MG63 (cell line): ENCODE results near the gene FAM169A. TPM values are rescaled to one million over a fixed set of nuclear protein-coding genes. Genes with fewer than 3 reads are reported as not detected.
"Not testable (repeated sequence)": the region's sequence is repeated elsewhere in the genome, so short reads cannot be mapped to it uniquely, and the experiment has no call there.

Experiments used
- DNase-seq: peaks from one replicate; pipeline ENCODE4 v3.0.0-alpha.2; 2020
- H3K27me3 ChIP-seq: fragments of 250-450 bp; sonication (Bioruptor Pico); 2 replicates; pipeline ENCODE4 v1.5.1; 2020; ENCODE audit warnings: mild to moderate bottlenecking, moderate library complexity
- H3K36me3 ChIP-seq: fragments of 250-450 bp; sonication (Bioruptor Pico); 2 replicates; pipeline ENCODE4 v1.5.1; 2020; ENCODE audit warnings: mild to moderate bottlenecking, moderate library complexity
- H3K4me3 ChIP-seq: fragments of 250-450 bp; sonication (Bioruptor Pico); 2 replicates; pipeline ENCODE4 v1.5.1; 2020; ENCODE audit warnings: mild to moderate bottlenecking, moderate library complexity
- H3K9me3 ChIP-seq: fragments of 250-450 bp; sonication (Bioruptor Pico); 2 replicates; pipeline ENCODE4 v1.5.1; 2020; ENCODE audit warnings: mild to moderate bottlenecking, moderate library complexity
- total RNA-seq: library from RNA; depleted of rRNA; stranded (reverse); fragments of >200 nt; shearing (Covaris generic); gene quantifications from 2 replicates; pipeline ENCODE4 v1.2.3, GENCODE V29; 2014; ENCODE audit warnings: low replicate concordance

FAM169A gene
- total RNA-seq, 1 experiment from 2014 or later, result 2.2 TPM

DNA sequence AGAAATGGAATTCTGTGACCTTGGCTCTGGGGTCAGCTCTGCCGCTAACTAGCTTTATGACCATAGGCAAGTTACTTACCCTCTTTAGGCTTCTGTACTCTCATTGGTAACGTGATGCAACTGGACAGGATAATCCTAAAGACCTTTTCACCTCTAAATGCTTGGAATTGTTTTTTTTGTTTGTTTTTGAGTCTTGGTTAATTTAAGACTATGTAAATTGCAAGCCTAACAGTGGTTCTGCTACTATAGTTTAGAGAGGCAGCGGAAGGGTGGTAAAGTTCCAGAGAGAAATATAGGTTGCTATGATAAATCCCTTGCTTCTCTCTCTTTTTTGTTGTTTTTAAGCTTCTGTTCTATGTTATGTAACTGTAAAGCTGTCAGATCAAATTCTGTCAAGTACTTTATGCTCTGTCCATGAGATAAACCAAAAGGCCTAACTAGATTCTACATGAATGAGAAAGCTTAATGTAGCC is 17.6 kb downstream of the FAM169A start:
- DNase-seq, result no peak
- Histone ChIP-seq H3K36me3 (no peaks in the 10 kb centered on the region), H3K27me3 (no peaks in the 10 kb centered on the region), H3K4me3 (no peak overlapping the region), H3K9me3 (no peaks in the 10 kb centered on the region)

DNA sequence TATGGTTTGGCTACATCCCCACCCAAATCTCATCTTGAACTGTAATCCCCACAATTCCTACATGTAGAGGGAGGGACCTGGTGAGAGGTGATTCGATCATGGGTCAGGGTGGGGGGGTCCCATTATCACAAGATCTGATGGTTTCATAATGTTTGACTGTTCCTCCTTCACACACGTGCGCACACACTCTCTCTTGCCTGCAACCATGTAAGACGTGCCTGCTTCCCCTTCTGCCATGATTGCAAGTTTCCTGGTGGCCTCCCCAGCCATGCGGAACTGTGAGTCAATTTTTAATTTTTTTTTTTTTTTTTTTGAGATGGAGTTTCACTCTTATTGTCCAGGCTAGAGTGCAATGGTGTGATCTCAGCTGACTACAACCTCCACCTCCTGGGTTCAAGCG is 27.0 kb downstream of the FAM169A start:
- Histone ChIP-seq H3K27me3 (no peaks in the 10 kb centered on the region), H3K4me3 (no peak overlapping the region), H3K9me3 (no peaks in the 10 kb centered on the region), H3K36me3 (no peaks in the 10 kb centered on the region)
- DNase-seq, result no peak

GRCh38 chr5:74838262-74838661 is 27.9 kb downstream of the FAM169A start:
- H3K36me3 ChIP-seq, result no peaks in the 10 kb centered on the region
- DNase-seq, result no peak
- no peak overlapping the region for H3K4me3 ChIP-seq
- H3K27me3 ChIP-seq, result no peaks in the 10 kb centered on the region
- no peaks in the 10 kb centered on the region for H3K9me3 ChIP-seq

DNA sequence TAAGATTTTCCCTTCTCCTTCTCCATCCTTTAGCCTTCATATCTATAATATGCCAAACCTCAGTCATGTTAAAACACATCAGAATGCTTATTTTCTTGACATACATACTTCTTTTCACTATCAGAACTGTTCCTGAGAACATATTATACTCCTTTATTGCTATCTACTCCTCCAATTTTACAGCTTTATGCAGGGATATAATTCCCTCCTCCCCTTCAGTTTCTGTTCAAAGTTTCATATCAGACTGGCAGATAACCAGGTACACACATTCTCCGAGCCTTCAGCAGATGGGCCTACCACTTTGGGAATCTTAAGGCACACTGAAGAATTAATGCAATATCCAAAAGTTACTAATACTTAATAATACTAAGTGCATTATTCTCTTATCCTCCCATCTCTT is 29.1 kb downstream of the FAM169A start:
- no peak for DNase-seq
- Histone ChIP-seq H3K9me3 (no peaks in the 10 kb centered on the region), H3K36me3 (no peaks in the 10 kb centered on the region), H3K27me3 (no peaks in the 10 kb centered on the region), H3K4me3 (no peak overlapping the region)

DNA sequence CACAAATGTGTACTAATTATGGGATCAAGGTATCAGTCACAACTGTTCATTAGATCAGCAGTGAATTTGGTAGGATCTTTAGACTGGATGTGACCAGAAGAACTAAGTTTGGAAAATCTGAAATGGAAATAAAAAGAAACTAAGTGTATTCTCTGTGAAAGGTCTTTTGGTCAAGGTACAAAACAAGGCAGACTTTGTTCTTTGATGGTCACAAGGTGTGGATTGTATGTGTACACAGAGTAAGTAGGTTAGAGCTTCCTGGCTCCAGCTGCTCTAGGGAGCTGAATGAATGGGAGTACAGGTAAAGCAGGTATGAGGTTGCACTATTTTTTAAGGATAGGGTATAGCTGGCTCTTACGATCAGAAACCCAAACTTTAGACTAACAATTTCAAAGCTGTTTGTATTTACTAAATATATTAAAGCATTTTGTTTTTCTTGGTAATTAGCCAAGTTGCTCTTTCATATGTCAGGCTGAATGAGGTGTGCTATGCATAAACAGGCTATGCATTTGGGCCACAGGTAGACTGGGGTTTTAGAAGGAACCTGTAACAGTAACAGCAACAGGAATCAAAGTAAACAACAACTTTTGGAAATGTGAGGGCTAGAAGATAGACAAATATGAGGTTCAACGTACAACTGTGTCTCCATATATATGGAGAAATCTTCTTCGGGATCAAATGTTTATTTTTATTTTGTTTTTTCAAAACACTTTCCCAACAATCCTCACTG is 32.5 kb downstream of the FAM169A start:
- Histone ChIP-seq H3K4me3 (no peak overlapping the region), H3K27me3 (no peaks in the 10 kb centered on the region), H3K9me3 (no peaks in the 10 kb centered on the region), H3K36me3 (no peaks in the 10 kb centered on the region)
- no peak for DNase-seq

DNA sequence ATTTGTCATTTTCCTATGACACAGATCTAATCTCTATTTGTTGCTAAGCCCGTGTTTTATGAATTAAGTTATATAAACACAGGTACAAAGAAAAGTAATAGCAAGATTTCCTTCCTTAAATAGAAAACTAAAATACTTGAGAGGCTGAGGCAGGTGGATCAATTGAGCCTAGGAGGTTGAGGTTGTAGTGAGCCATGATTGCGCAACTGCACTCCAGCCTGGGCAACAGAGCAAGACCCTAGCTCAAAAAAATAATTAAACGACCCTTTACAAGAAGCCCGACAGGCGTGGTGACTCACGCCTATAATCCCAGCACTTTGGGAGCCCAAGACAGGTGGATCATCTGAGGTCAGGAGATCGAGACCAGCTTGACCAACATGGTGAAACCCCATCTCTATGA is 36.8 kb downstream of the FAM169A start:
- Histone ChIP-seq H3K27me3 (no peaks in the 10 kb centered on the region), H3K9me3 (no peaks in the 10 kb centered on the region), H3K4me3 (no peak overlapping the region), H3K36me3 (no peaks in the 10 kb centered on the region)
- no peak for DNase-seq

DNA sequence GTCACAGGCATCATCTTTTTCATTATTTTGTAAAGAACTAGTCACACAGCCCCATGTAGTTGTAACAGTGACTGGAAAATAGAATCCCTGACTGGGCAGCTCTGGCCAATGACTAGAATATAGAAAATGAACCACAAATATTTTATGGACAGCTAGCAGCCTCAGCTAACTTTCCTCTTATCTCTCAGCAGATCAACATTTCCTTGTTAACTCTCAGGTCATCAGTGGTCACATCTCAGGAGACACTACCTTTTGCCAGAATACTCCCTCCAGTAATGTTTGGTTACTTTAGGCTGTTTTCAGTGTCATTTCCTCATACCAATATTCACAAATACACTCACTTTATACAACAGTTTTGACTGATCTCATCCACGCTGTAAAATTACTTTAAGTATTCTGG is 43.9 kb downstream of the FAM169A start:
- DNase-seq, result no peak
- no peak overlapping the region for H3K4me3 ChIP-seq
- no peaks in the 10 kb centered on the region for H3K36me3 ChIP-seq

DNA sequence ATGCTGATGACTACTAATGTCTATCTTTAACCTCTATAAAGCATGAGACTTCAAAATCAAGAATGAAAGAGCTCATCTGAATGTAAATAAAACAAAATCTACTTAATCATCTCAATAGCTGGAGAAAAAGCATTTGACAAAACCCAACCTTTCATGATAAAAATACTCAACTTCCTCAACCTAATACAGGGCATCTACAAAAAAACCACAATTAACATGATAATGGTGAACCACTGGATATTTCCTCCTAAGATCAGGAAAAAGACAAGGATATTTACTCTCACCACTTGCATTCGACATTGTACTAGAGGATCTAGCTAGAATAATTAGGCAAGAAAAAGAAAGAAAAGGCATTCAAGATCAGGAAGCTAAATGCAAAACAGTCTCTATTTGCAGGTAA is 49.3 kb downstream of the FAM169A start:
- Histone ChIP-seq H3K36me3 (no peaks in the 10 kb centered on the region), H3K27me3 (no peaks in the 10 kb centered on the region), H3K4me3 (no peak overlapping the region), H3K9me3 (no peaks in the 10 kb centered on the region)
- DNase-seq, result no peak

More for the DNA sequence above, 43.9 kb downstream of the FAM169A start:
- Histone ChIP-seq H3K9me3 (no peaks in the 10 kb centered on the region), H3K27me3 (no peaks in the 10 kb centered on the region)

- Histone ChIP-seq H3K4me3 (no peak overlapping the region), H3K9me3 (no peaks in the 10 kb centered on the region), H3K36me3 (no peaks in the 10 kb centered on the region), H3K27me3 (no peaks in the 10 kb centered on the region)
- DNase-seq, result peak; percentile 58
Measured at GRCh38 chr5:74810915-74811314, 55.3 kb downstream of the FAM169A start.

- no peak for DNase-seq
- H3K27me3 ChIP-seq, result no peaks in the 10 kb centered on the region
- no peaks in the 10 kb centered on the region for H3K36me3 ChIP-seq
- no peak overlapping the region for H3K4me3 ChIP-seq
- no peaks in the 10 kb centered on the region for H3K9me3 ChIP-seq
Measured at GRCh38 chr5:74801941-74802340, 64.2 kb downstream of the FAM169A start.

DNA sequence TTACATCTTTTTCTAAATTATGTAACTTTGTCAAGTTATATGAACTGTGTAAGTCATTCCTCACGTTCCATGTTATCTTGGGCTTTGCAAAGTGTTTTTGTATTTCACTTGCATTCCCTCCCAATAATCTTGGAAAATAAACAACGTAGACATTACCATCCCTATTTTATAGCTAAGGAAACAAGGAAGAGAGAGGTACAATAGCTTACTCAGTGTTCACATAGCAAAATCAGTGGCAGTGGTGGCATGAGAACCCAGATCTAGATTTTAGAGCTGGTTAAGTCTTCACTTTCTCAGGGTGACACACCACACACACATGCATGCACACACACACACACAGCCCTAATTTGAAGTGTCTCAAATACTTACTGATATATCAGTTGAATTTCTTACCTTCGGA is 65.0 kb downstream of the FAM169A start:
- no peaks in the 10 kb centered on the region for H3K27me3 ChIP-seq
- no peak overlapping the region for H3K4me3 ChIP-seq
- H3K9me3 ChIP-seq, result no peaks in the 10 kb centered on the region
- H3K36me3 ChIP-seq, result no peaks in the 10 kb centered on the region
- DNase-seq, result no peak

DNA sequence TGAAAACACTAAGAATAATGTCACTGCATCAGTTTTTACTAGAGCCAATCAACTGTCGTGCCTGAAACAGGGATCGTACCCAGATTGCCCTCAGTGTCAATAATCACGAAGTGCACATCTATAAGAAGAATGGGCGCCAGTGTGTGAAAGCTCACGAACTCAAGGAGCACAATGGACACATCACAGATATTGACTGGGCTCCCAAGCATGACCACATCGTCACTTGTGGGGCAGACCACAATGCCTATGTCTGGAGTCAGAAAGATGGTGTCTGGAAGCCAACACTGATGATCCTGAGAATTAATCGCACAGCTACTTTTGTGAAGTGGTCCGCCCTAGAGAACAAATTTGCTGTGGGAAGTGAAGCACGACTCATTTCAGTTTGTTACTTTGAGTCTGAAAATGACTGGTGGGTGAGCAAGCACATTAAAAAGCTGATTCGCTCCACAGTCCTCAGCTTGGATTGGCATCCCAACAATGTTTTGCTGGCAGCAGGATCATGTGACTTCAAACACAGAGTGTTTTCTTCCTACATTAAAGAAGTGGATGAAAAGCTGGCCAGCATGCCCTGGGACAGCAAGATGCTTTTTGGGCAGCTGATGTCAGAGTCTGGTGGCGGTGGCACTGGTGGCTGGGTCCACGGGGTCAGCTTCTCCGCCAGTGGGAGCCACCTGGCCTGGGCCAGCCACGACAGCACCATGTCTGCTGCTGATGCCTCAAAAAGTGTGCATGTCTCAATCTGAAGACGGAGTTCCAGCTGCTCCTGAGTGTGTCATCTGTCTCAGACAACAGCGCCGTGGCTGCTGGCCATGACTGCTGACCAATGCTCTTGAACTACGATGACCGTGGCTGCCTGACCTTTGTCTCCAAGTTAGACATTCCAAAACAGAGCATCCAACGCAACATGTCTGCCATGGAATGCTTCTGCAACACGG is 66.9 kb downstream of the FAM169A start:
- Histone ChIP-seq H3K4me3 (no peak overlapping the region), H3K36me3 (no peaks in the 10 kb centered on the region), H3K27me3 (no peaks in the 10 kb centered on the region), H3K9me3 (no peaks in the 10 kb centered on the region)
- DNase-seq, result peak; percentile 28

DNA sequence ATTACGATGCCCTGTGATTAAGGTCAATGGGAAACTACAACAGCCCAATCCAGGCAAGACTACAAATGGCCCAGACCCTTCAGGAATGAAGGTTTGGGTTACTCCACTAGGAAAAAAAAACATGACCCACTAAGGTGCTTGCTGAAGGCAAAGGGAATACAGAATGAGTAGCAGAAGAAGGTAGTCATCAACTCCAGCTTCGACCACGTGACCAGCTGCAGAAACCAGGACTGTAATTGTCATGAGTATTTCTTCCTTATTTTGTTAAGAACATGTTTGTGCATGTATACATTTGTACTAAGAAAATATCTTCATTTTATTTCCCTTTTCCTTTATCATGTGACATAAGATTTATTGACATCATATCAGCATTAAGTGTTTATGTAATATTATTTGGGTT is 74.5 kb downstream of the FAM169A start:
- DNase-seq, H3K27me3 ChIP-seq, H3K9me3 ChIP-seq, H3K4me3 ChIP-seq, H3K36me3 ChIP-seq: not testable (repeated sequence)

- Histone ChIP-seq H3K9me3 (no peaks in the 10 kb centered on the region), H3K4me3 (no peak overlapping the region), H3K36me3 (no peaks in the 10 kb centered on the region), H3K27me3 (no peaks in the 10 kb centered on the region)
- DNase-seq, result no peak
Measured at GRCh38 chr5:74787424-74787823, 78.8 kb downstream of the FAM169A start.

DNA sequence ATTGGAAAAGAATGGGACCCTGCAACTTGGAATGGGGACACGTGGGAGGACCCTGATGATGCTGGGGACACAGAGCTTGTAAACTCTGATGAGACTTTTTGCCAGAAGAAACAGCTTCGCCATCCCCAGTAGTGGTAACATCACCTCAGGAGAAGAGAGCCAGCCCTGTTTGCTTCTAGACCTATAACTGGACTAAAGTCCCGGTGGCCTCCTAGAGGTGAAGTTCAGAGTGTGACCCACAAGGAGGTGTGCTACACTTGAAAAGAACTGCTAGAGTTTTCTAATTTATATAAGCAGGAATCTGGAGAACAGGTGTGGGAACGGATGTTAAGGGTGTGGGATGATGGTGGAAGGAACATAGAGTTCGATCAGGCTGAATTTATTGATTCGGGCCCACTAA is 79.3 kb downstream of the FAM169A start:
- Histone ChIP-seq H3K4me3 (no peak overlapping the region), H3K9me3 (no peaks in the 10 kb centered on the region), H3K27me3 (no peaks in the 10 kb centered on the region), H3K36me3 (no peaks in the 10 kb centered on the region)
- DNase-seq, result no peak

GRCh38 chr5:74778609-74779008 is 87.6 kb downstream of the FAM169A start:
- H3K9me3 ChIP-seq, result no peaks in the 10 kb centered on the region
- no peaks in the 10 kb centered on the region for H3K27me3 ChIP-seq
- DNase-seq, result no peak
- peaks cover 47% of the 10 kb centered on the region for H3K36me3 ChIP-seq
- no peak overlapping the region for H3K4me3 ChIP-seq

- H3K36me3 ChIP-seq, result peaks cover 75% of the 10 kb centered on the region
- no peak overlapping the region for H3K4me3 ChIP-seq
- no peaks in the 10 kb centered on the region for H3K27me3 ChIP-seq
- no peak for DNase-seq
- H3K9me3 ChIP-seq, result no peaks in the 10 kb centered on the region
Measured at GRCh38 chr5:74772359-74772758, 93.8 kb downstream of the FAM169A start.

DNA sequence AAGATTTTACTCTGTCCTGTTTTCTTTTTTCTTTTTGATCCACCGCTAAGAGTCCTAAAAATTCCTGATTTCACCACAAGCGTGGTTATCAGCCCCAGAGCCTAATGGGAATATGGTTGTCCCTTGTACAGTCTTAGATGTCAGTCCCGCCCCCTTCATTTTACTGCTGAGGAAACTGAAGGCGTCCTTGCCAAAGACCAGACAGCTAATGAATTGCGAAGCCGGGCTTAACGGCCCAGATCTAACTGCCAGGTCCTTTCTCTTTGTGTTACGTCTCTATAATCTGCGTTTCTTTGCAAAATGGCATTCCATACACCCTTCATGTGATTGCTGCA is 98.6 kb downstream of the FAM169A start:
- Histone ChIP-seq H3K4me3 (peak overlapping the region; percentile 99), H3K27me3 (no peaks in the 10 kb centered on the region), H3K36me3 (peaks cover 43% of the 10 kb centered on the region), H3K9me3 (no peaks in the 10 kb centered on the region)
- peak; percentile 5 for DNase-seq
